SK-N-SH (cell line): ENCODE results near the gene TFCP2.

ENCODE experiments used
- GABPA ChIP-seq: IDR thresholded peaks from 2 replicates; pipeline ENCODE4 v1.4.0; 2012; ENCODE audit warnings: low read depth, mild to moderate bottlenecking
- MXI1 ChIP-seq: IDR thresholded peaks from 2 replicates; pipeline ENCODE4 v1.6.1; 2012; ENCODE audit warnings: mild to moderate bottlenecking, low read depth, low read length, improper control_type of control experiment
- TF ChIP-seq, protein P1 (sequence below): IDR thresholded peaks from 2 replicates; pipeline ENCODE4 v1.4.0; 2012; ENCODE audit warnings: low read depth

DNA sequence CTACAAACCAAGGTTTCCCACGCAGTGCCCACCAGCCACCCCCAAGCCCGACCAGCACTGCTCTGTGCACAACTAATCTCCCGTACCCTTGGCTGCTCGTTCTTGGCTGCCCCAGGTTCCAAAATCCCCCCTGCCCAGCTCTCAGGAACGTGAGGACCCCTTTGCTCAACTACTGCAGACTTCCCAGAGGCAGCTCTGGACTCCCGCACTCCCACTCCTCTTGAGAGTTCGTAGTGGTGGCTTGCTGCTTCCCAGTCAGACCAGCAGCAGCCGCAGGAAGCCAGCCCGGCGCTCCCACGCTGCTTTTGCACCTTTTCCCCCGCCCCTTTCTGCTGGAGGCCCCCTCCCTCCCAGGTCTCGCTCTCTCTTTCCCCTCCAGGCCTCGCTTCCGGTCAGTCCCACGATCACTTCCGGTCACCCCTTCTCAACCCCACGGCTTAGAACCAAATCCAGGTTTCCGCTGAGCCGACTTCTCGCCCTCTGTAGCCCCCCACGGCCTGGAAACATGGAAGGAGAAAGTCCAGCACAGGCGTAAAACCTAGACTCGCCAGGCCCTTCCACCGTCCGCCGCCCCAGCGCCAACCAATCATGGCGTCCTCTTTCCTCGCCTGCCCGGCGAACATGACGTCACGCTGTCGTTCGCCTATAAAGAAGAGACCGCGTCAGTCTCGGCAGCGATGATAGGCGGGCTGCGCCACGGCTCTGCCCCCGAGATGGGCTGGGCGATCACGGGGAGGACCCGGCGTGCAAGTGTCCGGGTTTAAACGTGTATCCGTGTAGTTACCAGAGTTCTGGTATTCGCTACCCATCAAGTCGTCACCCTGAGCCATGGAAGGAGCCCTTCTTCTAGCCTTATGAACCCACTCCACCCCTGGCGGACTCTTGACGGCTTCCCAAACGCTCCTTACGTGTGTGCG is at the start of gene TFCP2:
- TF ChIP-seq, protein P1, sequence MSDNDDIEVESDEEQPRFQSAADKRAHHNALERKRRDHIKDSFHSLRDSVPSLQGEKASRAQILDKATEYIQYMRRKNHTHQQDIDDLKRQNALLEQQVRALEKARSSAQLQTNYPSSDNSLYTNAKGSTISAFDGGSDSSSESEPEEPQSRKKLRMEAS: peak; percentile 78
- TF ChIP-seq GABPA (peak; percentile 93), MXI1 (peak; percentile 88)
